Measurements from ENCODE around the gene SLC15A3. TPM values are rescaled to one million over a fixed set of nuclear protein-coding genes. Genes with fewer than 3 reads are reported as not detected.

The SLC15A3 gene
- total RNA-seq, 1 experiment from 2014 or later = 5.5 TPM

DNA sequence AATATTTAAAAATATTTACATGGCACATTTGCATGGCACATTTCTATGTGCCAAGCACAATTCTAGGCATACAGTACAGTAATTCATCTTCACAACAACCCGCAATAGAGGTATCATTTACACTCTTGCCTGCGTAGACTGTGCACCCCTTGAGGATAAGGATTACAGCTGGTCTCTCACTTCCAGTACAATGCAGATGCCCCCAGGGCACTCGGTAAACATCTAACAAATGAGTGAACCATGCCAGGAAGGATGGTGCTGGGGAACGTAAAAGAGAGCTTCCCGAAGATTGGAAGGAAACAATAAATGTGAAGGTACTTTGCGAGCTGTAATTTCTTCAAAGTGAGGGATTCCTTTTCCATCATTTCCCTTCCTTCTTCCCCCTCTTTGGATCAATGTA is 46.9 kb downstream of the SLC15A3 start:
- H4K20me1 ChIP-seq (ENCODE audit: insufficient read depth) = peaks cover 35% of the 10 kb centered on the region
- intact Hi-C loops (cut with micrococcal nuclease; ENCODE audit: unreplicated experiment) = loop anchor here (5.0 kb wide), 1 partner anchor 247 kb away; no protein-coding TSS in a partner anchor

DNA sequence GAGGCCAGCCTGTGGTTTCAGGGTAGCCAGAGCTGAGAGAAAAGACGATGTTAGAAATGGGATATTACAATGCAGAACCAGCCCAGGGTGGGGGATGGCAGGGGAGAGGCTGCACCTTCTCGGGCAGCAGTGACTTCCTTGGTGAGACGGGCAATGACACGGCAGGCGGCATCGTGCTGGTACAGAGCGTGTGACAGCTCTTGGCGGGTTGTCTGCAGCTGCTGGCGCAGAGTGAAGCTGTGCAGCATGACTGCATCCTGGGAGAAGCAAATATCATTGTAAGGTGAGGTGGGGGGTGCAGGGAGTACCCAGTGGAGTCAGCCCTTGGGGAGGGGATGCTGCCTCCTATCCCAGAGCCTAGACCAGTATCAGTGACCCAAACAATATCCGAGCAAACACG is 49.4 kb downstream of the SLC15A3 start:
- Histone ChIP-seq H2AFZ (no peak overlapping the region), H3F3A (ENCODE audit: insufficient read depth, low read depth) (peaks cover 41% of the 10 kb centered on the region), H3K27ac (no peak overlapping the region), H3K36me3 (ENCODE audit: low read depth) (peaks cover 35% of the 10 kb centered on the region), H3K4me3 (no peak overlapping the region), H3K9me3 (ENCODE audit: insufficient read depth, low read depth) (no peaks in the 10 kb centered on the region), H4K20me1 (ENCODE audit: insufficient read depth) (peaks cover 35% of the 10 kb centered on the region), H3K79me2 (ENCODE audit: low read depth) (peaks cover 44% of the 10 kb centered on the region), H3K27me3 (ENCODE audit: insufficient read depth, low read depth) (no peaks in the 10 kb centered on the region), H3K4me1 (replicated peaks; ENCODE audit: insufficient read depth) (peaks cover 23% of the 10 kb centered on the region), H3K9me2 (ENCODE audit: insufficient read depth) (no peaks in the 10 kb centered on the region), H3K4me2 (no peak overlapping the region)
- ChIA-PET CTCF (no interaction called here), POLR2A (ENCODE audit: unreplicated experiment) (no interaction called here)
- intact Hi-C loops (cut with micrococcal nuclease; ENCODE audit: unreplicated experiment) = no loop called here
- no peak for DNase-seq
- BruUV-seq (replicated peaks) = no TSS peak
- TF ChIP-seq, protein P1, sequence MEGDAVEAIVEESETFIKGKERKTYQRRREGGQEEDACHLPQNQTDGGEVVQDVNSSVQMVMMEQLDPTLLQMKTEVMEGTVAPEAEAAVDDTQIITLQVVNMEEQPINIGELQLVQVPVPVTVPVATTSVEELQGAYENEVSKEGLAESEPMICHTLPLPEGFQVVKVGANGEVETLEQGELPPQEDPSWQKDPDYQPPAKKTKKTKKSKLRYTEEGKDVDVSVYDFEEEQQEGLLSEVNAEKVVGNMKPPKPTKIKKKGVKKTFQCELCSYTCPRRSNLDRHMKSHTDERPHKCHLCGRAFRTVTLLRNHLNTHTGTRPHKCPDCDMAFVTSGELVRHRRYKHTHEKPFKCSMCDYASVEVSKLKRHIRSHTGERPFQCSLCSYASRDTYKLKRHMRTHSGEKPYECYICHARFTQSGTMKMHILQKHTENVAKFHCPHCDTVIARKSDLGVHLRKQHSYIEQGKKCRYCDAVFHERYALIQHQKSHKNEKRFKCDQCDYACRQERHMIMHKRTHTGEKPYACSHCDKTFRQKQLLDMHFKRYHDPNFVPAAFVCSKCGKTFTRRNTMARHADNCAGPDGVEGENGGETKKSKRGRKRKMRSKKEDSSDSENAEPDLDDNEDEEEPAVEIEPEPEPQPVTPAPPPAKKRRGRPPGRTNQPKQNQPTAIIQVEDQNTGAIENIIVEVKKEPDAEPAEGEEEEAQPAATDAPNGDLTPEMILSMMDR (conservative IDR thresholded peaks at IDR 0.05) = no peak
- no peak for TF ChIP-seq EZH2 (IDR thresholded peaks at IDR 0.05; ENCODE audit: low read depth)

More for the DNA sequence above, 46.9 kb downstream of the SLC15A3 start:
- Histone ChIP-seq H2AFZ (peak overlapping the region; percentile 89; the same call in 1 of the 2 replicates), H3K9me3 (ENCODE audit: insufficient read depth, low read depth) (no peaks in the 10 kb centered on the region), H3F3A (ENCODE audit: insufficient read depth, low read depth) (peaks cover 35% of the 10 kb centered on the region), H3K27ac (peak overlapping the region; percentile 81), H3K27me3 (ENCODE audit: insufficient read depth, low read depth) (peaks cover 18% of the 10 kb centered on the region; the same call in 1 of the 2 replicates), H3K36me3 (ENCODE audit: low read depth) (peaks cover 18% of the 10 kb centered on the region), H3K4me3 (peak overlapping the region; percentile 90), H3K4me2 (peak overlapping the region; percentile 97), H3K79me2 (ENCODE audit: low read depth) (peaks cover 44% of the 10 kb centered on the region), H3K4me1 (replicated peaks; ENCODE audit: insufficient read depth) (peaks cover 23% of the 10 kb centered on the region), H3K9me2 (ENCODE audit: insufficient read depth) (no peaks in the 10 kb centered on the region)
- POLR2A ChIA-PET (ENCODE audit: unreplicated experiment) = interaction anchor here (0.6 to 0.8 kb wide), 2 partner anchors 146 to 256 kb away, joined by 4 read pairs; partner anchors contain the start of gene VPS37C
- BruUV-seq (replicated peaks) = no TSS peak
- no peak for TF ChIP-seq EZH2 (IDR thresholded peaks at IDR 0.05; ENCODE audit: low read depth)
- TF ChIP-seq, protein P1 (conservative IDR thresholded peaks at IDR 0.05) = no peak
- CTCF ChIA-PET = interaction anchor here (1.5 kb wide), 1 partner anchor 10 kb away, joined by 3 read pairs; no protein-coding TSS in a partner anchor
- no peak for DNase-seq

DNA sequence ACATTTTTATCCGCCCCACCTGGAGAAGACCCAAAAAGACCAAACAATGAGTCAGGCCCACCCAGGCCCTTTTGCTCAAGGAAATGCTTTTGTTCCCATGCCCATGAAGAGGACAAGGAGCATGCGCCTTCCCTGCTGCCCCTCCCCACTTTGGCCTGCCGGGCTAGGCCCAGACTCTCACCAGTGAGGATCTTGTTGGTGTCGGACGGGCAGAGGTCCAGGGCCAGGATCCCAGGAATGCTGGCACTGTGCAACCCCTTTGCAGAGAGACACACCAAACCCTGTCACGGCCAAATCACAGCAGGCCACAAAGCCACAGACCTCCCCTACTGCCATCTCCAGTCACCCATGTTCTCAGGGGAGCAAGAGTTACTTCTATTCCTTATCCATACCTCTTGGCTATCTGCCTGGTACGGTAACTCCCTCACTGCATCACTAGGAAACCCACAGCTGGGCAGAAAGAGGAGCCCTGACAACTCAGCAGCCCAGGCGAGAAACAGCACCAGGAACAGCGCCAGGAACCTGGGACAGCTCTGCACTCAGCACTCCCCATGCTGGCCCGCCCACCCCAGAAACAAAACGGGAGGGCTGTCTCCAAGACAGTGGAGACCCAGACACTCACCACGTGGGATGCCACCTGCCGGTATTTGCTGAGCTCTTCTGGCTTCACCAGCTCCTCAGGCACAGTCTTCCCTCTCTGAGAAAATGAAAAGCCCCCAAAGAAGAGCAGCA is 51.1 kb downstream of the SLC15A3 start:
- no peak overlapping the region for H3K4me2 ChIP-seq
- intact Hi-C loops (cut with micrococcal nuclease; ENCODE audit: unreplicated experiment) = no loop called here
- H2AFZ ChIP-seq = no peak overlapping the region
- H3K79me2 ChIP-seq (ENCODE audit: low read depth) = peaks cover 39% of the 10 kb centered on the region
- H3K4me1 ChIP-seq (replicated peaks; ENCODE audit: insufficient read depth) = peaks cover 16% of the 10 kb centered on the region
- peaks cover 35% of the 10 kb centered on the region for H4K20me1 ChIP-seq (ENCODE audit: insufficient read depth)
- no TSS peak for BruUV-seq (replicated peaks)
- POLR2A ChIA-PET (ENCODE audit: unreplicated experiment) = no interaction called here
- H3K4me3 ChIP-seq = no peak overlapping the region
- CTCF ChIA-PET = interaction anchor here (0.6 kb wide), 2 partner anchors 12 to 80 kb away, joined by 3 to 4 read pairs; no protein-coding TSS in a partner anchor
- no peaks in the 10 kb centered on the region for H3K9me3 ChIP-seq (ENCODE audit: insufficient read depth, low read depth)
- no peak for DNase-seq
- H3K27me3 ChIP-seq (ENCODE audit: insufficient read depth, low read depth) = no peaks in the 10 kb centered on the region
- H3K9me2 ChIP-seq (ENCODE audit: insufficient read depth) = no peaks in the 10 kb centered on the region
- no peak overlapping the region for H3K27ac ChIP-seq
- peaks cover 50% of the 10 kb centered on the region for H3K36me3 ChIP-seq (ENCODE audit: low read depth)
- TF ChIP-seq, protein P1 (conservative IDR thresholded peaks at IDR 0.05) = no peak
- TF ChIP-seq EZH2 (IDR thresholded peaks at IDR 0.05; ENCODE audit: low read depth) = no peak
- peaks cover 36% of the 10 kb centered on the region for H3F3A ChIP-seq (ENCODE audit: insufficient read depth, low read depth)

All from PC-9 (cell line).